ENCODE measurements around the gene ATP6AP2.
"Not testable (repeated sequence)": the region's sequence is repeated elsewhere in the genome, so short reads cannot be mapped to it uniquely, and the experiment has no call there.

The ATP6AP2 gene

GRCh38 chrX:40573763-40574162 is 7.0 kb upstream of the ATP6AP2 start:
- no peak for DNase-seq (ENCODE audit: low read depth in 1 of 2, low spot score in 1 of 2)

- DNase-seq (ENCODE audit: low read depth in 1 of 2, low spot score in 1 of 2): not testable (repeated sequence)
Measured at GRCh38 chrX:40575411-40575810, 5.4 kb upstream of the ATP6AP2 start.

DNA sequence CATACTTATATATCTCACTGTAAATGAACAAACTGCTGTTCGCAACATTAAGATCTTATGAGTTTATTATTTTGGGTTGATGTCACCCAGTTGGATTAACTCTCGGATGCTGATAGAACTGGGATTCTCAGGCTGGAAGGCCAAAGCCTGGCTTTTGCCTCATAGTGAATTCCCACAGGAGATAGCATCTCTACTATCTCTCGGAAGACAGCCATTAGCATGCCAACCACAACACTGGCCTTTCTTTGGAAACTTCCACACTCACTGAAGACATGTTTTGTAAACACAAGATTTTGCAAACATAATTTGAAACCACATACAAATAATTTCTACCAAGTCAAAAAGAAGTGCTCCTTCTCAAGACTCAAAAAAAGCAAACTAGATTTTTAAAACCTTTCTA is 4.5 kb upstream of the ATP6AP2 start:
- no peak for DNase-seq (ENCODE audit: low read depth in 1 of 2, low spot score in 1 of 2)

- no peak for DNase-seq (ENCODE audit: low read depth in 1 of 2, low spot score in 1 of 2)
Measured at GRCh38 chrX:40578039-40578695, 2.6 kb upstream of the ATP6AP2 start.

DNA sequence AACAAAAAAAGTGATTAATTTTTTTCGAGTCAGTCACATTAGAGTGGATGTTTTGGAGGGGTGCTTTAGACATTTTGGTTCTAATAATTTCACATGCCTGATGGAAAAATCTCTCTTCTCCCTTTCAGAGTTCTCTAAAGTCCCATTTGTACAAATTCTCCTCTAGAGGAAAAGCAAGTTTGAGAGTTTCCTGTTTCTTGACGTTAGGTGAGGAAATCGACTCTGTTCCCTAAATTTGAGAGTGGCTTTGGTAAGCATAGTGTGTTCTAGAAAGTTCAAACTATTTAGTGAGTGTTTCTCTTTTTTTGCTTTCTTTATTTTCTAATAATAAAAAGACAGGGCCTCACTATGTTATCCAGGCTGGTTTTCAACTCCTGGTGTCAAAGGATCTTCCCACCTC is 1.6 kb upstream of the ATP6AP2 start:
- no peak for DNase-seq (ENCODE audit: low read depth in 1 of 2, low spot score in 1 of 2)

- no peak for DNase-seq (ENCODE audit: low read depth in 1 of 2, low spot score in 1 of 2)
Measured at GRCh38 chrX:40579900-40580536, 752 bp upstream of the ATP6AP2 start.

DNA sequence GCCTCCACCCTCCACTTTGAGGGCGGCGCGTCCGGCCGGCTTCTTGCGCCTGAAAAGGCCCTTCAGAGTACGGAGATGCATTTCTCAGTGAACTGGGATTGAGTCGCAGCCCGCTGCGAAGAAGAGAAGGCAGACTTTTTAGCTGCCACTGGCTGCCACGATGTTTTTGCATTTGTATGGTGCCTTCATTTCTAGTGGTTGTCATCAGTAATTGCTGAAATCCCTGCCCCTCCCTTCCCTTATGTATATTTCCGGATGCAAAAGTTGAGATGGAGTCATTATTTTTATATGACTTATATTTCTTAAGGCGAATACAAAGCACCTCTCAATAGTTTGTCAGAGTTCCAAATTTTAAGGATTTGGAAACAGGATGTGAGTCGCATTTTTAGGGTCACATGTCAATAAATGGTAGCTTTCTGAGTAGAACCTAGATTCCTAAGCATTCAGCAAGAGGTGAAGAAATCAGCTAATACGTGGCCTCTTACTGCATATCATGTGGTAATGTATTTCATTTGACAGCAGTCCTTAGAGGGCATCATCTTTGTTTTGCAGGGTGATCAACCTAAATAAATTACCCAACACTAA is 658 bp downstream of the ATP6AP2 start:
- no peak for DNase-seq (ENCODE audit: low read depth in 1 of 2, low spot score in 1 of 2)

GRCh38 chrX:40582178-40582577 is 1.4 kb downstream of the ATP6AP2 start:
- not testable (repeated sequence) for DNase-seq (ENCODE audit: low read depth in 1 of 2, low spot score in 1 of 2)

GRCh38 chrX:40582811-40583210 is 2.0 kb downstream of the ATP6AP2 start:
- no peak for DNase-seq (ENCODE audit: low read depth in 1 of 2, low spot score in 1 of 2)

DNA sequence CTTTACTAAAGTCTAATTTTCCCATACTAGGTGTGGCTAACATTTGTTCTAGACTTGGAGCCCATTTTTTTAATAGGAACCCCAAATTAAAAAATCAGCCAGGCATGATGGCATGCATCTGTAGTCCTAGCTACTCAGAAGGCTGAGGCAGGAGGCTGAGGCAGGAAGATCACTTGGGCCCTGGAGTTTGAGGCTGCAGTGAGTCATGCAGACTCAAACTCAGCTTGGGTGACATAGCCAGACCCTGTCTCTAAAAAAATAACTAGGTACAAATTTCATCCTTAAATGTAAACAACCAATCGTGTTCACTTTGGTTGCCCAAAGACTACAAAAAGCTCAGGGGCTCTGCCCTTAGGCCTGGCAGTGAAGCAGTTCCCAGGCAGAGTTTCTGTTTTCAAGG is 6.9 kb downstream of the ATP6AP2 start:
- not testable (repeated sequence) for DNase-seq (ENCODE audit: low read depth in 1 of 2, low spot score in 1 of 2)

- not testable (repeated sequence) for DNase-seq (ENCODE audit: low read depth in 1 of 2, low spot score in 1 of 2)
Measured at GRCh38 chrX:40589616-40590321, 9.0 kb downstream of the ATP6AP2 start.

DNA sequence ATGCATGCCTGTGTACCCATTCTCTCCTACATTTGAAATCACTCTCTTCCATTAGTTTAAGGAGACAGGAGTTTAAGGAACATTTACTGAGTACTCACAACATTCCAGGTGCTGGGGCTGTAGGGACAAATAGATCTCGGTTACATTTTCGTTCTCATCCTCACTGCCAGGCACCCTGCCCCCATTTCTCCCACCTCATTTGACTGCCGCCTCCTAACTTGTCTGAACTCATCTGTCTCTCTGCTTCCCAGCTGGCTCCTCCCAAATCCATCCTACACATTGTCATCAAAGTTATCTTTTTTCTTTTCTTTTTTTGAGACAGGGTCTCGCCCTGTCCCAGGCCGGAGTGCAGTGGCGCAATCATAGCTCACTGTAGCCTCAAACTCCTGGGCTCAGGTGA is 22.7 kb downstream of the ATP6AP2 start:
- DNase-seq (ENCODE audit: low read depth in 1 of 2, low spot score in 1 of 2): no peak

GRCh38 chrX:40607381-40607780 is 26.6 kb downstream of the ATP6AP2 start:
- no peak for DNase-seq (ENCODE audit: low read depth in 1 of 2, low spot score in 1 of 2)

- DNase-seq (ENCODE audit: low read depth in 1 of 2, low spot score in 1 of 2): no peak
Measured at GRCh38 chrX:40612511-40612910, 31.7 kb downstream of the ATP6AP2 start.

DNA sequence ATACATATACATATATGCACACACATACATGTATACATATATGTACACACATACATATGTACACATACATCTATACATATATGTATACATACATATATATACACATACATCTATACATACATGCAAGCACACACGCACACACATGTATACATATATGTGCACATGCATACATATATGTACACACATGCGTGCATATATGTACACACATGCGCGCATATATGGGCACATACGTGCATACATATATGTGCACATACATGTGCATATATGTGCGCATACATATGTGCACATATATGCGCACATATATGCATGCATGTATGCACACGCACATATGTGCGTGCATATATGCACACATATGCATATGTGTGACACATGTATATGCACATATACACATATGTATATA is 35.2 kb downstream of the ATP6AP2 start:
- no peak for DNase-seq (ENCODE audit: low read depth in 1 of 2, low spot score in 1 of 2)

DNA sequence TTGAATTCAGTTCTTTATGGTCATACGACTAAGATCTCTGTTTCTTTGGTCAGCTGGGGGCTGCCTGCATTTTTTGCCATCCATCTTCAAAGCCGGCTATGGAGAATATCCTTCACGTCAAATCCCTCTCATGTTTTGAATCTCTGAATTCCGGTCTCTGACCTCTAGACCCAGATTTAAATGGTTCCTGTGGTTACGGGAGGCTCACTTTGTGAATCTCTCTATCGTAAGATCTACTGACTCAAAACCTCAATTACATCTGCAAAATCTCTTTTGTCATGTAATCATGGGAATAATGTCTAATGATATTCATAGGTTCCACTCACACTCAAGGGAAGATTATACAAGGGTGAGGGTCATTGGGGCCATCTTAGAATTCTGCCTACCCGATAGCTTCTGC is 36.8 kb downstream of the ATP6AP2 start:
- no peak for DNase-seq (ENCODE audit: low read depth in 1 of 2, low spot score in 1 of 2)

GRCh38 chrX:40622479-40623138 is 41.8 kb downstream of the ATP6AP2 start:
- DNase-seq (ENCODE audit: low read depth in 1 of 2, low spot score in 1 of 2): no peak

DNA sequence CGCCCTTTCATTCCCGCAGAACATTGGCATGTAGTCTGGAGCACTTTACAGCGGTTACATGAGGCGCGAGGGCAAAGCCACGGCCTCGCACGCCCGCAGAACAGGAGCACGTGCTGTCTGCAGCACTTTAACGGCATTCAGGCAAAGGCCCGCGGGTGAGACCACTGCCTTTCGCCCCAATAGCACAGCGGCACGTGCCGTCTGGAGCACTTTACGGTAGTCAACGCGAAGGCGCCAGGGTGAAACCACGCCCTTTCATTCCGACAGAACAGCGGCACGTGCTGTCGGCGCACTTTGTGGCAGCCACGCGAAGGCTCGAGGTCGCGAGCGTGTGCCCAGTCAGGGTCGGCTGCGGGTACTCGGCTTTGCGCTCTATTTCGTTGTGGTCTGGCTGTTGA is 42.4 kb downstream of the ATP6AP2 start, which contains the start of gene MPC1L:
MPC1L (plus strand) TSS at position 290 of the 398 bp plus-strand sequence. CDS start 138 bp downstream, outside the sequence.
- DNase-seq (ENCODE audit: low read depth in 1 of 2, low spot score in 1 of 2): no peak

GRCh38 chrX:40623665-40624064 is 42.9 kb downstream of the ATP6AP2 start:
- no peak for DNase-seq (ENCODE audit: low read depth in 1 of 2, low spot score in 1 of 2)

DNA sequence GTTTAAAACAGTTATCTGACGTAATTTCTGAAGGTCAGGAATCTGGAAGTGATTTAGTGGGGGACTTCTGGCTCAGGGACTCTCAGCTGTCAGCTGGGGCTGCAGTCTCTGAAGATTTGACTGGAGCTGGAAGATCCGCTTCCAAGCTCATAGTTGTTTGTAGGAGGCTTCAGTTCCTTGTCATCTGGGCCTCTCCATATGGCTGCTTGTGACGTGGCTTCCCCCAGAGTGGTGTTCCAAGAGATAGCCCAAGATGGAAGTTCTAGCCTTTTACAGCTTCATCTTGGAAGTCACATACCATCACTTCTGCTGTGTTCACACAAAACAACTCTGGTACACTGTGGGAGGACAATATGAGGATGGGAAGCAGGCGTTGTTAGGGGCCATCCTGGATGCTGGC is 44.5 kb downstream of the ATP6AP2 start:
- DNase-seq (ENCODE audit: low read depth in 1 of 2, low spot score in 1 of 2): no peak

DNA sequence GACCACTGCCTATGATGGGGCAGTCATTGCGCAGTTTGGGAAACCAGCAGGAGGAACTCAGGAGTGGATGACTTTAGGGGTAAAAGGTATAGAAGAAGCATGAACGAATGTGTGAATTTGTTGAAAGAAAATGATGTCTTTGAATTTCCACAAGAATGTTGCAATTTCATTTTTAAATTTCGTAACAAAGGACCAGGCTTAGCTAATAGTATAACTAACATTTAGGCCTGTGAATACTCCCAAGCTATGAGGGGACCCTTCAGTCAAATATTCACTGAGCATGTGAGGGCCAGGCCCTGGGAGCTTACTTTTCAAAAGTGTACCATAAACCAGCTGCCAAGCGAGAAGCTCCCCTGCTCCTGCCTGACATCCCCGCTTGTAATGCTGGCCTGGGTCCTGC is 47.7 kb downstream of the ATP6AP2 start:
- DNase-seq (ENCODE audit: low read depth in 1 of 2, low spot score in 1 of 2): no peak

Data from stimulated activated CD4-positive, alpha-beta T cell treated with anti-CD3 and anti-CD28 coated beads, Interleukin-15, amount 100 ng/mL, for 1 hour (primary cell).